ENCODE measurements around the gene GRIK1. TPM values are rescaled to one million over a fixed set of nuclear protein-coding genes. Genes with fewer than 3 reads are reported as not detected.

Gene GRIK1
- polyA plus RNA-seq, 3 donors, result not detected

DNA sequence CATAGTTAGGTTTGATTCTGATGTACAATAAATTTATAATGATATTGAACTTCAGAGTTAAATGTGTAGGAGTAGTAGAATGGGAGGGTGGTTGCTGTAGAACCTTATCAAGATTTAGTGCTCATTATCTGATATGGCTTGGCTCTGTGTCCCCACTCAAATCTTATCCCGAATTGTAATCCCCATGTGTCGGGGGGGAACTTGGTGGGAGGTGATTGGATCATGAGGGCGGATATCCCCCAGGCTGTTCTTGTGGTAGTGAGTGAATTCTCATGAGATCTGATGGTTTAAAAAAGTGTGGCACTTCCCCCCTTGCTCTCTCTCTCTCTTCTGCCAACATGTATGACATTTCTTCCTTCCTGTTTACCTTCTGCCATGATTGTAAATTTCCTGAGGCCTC is 265.5 kb downstream of the GRIK1 start:
- no peaks in the 10 kb centered on the region for H3K36me3 Mint-ChIP-seq
- no peak overlapping the region for H3K27ac Mint-ChIP-seq
- Histone ChIP-seq H3K9me3 (replicated peaks in 1 of 2; ENCODE audit: control insufficient read depth in 1 of 2, insufficient read depth in 1 of 2, low read length in 2 of 2) (no peaks in the 10 kb centered on the region), H2AFZ (ENCODE audit: insufficient read depth, low read depth, low read length, poor library complexity, severe bottlenecking) (no peak overlapping the region), H3K27ac (ENCODE audit: low read depth in 1 of 2, low read length in 2 of 2) (no peak overlapping the region), H4K20me1 (ENCODE audit: insufficient read depth, low read length) (no peaks in the 10 kb centered on the region), H3K9ac (ENCODE audit: insufficient read depth, low read length, poor library complexity, severe bottlenecking) (no peak overlapping the region), H3K4me3 (replicated peaks in 1 of 3; ENCODE audit: low read depth in 2 of 3, low read length in 3 of 3) (no peak overlapping the region), H3K27me3 (ENCODE audit: control insufficient read depth in 2 of 2, insufficient read depth in 2 of 2, low read length in 2 of 2) (no peaks in the 10 kb centered on the region), H3K4me1 (ENCODE audit: control insufficient read depth in 1 of 2, insufficient read depth in 2 of 2, low read length in 2 of 2) (no peaks in the 10 kb centered on the region), H3K36me3 (replicated peaks in 1 of 2; ENCODE audit: control insufficient read depth in 1 of 2, insufficient read depth in 2 of 2, low read length in 2 of 2) (no peaks in the 10 kb centered on the region), H3K4me2 (replicated peaks; ENCODE audit: extremely low read depth, low read length, poor library complexity, severe bottlenecking) (no peak overlapping the region), H3K79me2 (ENCODE audit: insufficient read depth, low read length) (no peaks in the 10 kb centered on the region)
- TF ChIP-seq, protein P1, sequence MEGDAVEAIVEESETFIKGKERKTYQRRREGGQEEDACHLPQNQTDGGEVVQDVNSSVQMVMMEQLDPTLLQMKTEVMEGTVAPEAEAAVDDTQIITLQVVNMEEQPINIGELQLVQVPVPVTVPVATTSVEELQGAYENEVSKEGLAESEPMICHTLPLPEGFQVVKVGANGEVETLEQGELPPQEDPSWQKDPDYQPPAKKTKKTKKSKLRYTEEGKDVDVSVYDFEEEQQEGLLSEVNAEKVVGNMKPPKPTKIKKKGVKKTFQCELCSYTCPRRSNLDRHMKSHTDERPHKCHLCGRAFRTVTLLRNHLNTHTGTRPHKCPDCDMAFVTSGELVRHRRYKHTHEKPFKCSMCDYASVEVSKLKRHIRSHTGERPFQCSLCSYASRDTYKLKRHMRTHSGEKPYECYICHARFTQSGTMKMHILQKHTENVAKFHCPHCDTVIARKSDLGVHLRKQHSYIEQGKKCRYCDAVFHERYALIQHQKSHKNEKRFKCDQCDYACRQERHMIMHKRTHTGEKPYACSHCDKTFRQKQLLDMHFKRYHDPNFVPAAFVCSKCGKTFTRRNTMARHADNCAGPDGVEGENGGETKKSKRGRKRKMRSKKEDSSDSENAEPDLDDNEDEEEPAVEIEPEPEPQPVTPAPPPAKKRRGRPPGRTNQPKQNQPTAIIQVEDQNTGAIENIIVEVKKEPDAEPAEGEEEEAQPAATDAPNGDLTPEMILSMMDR (IDR thresholded peaks at IDR 0.05), result no peak
- DNase-seq, result peak in 1 of 3 donors; percentile 5
- no peak overlapping the region for H3K4me3 Mint-ChIP-seq
- H3K27me3 Mint-ChIP-seq (ENCODE audit: low read depth in 3 of 3), result no peaks in the 10 kb centered on the region
- peaks cover 6% of the 10 kb centered on the region for H3K4me1 Mint-ChIP-seq
- WGBS (ENCODE audit: insufficient coverage), result 83% methylated on average over 1 of the region's 3 CpGs
- peaks cover 0 to 4% (median 0%) of the 10 kb centered on the region in 7 donors for H3K9me3 Mint-ChIP-seq
- intact Hi-C loops (cut with micrococcal nuclease), result loop anchor here in 1 of 2 donors (5.0 kb wide), 1 partner anchor 47 kb away; no protein-coding TSS in a partner anchor

DNA sequence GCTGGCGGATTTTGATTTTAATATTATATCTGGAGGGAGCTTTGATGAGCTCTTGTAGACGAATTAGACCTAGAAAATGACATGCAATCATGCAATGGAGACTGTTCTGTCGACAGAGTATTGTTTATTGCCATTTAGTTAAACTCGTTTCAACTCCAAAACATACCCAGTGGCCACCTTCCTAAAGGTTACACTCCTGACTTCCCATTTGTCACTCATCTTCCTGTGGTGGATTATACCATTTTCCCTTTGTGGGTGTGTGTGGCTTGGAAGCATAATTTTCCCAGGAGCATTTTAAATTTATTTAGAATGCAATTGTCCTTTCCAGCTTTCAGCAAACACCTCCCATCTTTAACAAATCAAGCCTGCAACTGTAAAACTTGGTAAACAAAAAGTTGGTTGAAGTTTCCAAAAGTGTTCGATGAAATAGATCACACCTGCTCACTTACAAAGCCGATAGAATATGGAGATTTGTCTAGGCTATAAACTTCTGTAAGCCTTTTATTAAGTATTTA is 266.6 kb downstream of the GRIK1 start:
- Histone ChIP-seq H3K9ac (ENCODE audit: insufficient read depth, low read length, poor library complexity, severe bottlenecking) (no peak overlapping the region), H3K27me3 (ENCODE audit: control insufficient read depth in 2 of 2, insufficient read depth in 2 of 2, low read length in 2 of 2) (no peaks in the 10 kb centered on the region), H4K20me1 (ENCODE audit: insufficient read depth, low read length) (no peaks in the 10 kb centered on the region), H3K9me3 (replicated peaks in 1 of 2; ENCODE audit: control insufficient read depth in 1 of 2, insufficient read depth in 1 of 2, low read length in 2 of 2) (no peaks in the 10 kb centered on the region), H2AFZ (ENCODE audit: insufficient read depth, low read depth, low read length, poor library complexity, severe bottlenecking) (no peak overlapping the region), H3K36me3 (replicated peaks in 1 of 2; ENCODE audit: control insufficient read depth in 1 of 2, insufficient read depth in 2 of 2, low read length in 2 of 2) (no peaks in the 10 kb centered on the region), H3K4me3 (replicated peaks in 1 of 3; ENCODE audit: low read depth in 2 of 3, low read length in 3 of 3) (no peak overlapping the region), H3K27ac (ENCODE audit: low read depth in 1 of 2, low read length in 2 of 2) (no peak overlapping the region), H3K79me2 (ENCODE audit: insufficient read depth, low read length) (no peaks in the 10 kb centered on the region), H3K4me1 (ENCODE audit: control insufficient read depth in 1 of 2, insufficient read depth in 2 of 2, low read length in 2 of 2) (peaks cover 3 to 4% of the 10 kb centered on the region in 2 donors), H3K4me2 (replicated peaks; ENCODE audit: extremely low read depth, low read length, poor library complexity, severe bottlenecking) (no peak overlapping the region)
- peaks cover 0 to 5% of the 10 kb centered on the region in 2 donors for H3K36me3 Mint-ChIP-seq
- H3K27me3 Mint-ChIP-seq (ENCODE audit: low read depth in 3 of 3), result no peaks in the 10 kb centered on the region
- H3K4me1 Mint-ChIP-seq, result peaks cover 9% of the 10 kb centered on the region
- no CpG with 5 or more reads among the region's 6 CpGs for WGBS (ENCODE audit: insufficient coverage)
- intact Hi-C loops (cut with micrococcal nuclease), result loop anchor here in 1 of 2 donors (5.0 kb wide), 1 partner anchor 46 kb away; no protein-coding TSS in a partner anchor
- H3K27ac Mint-ChIP-seq, result no peak overlapping the region
- no peak overlapping the region for H3K4me3 Mint-ChIP-seq
- DNase-seq, result no peak
- H3K9me3 Mint-ChIP-seq, result peaks cover 0 to 4% (median 0%) of the 10 kb centered on the region in 7 donors
- TF ChIP-seq, protein P1 (IDR thresholded peaks at IDR 0.05), result no peak
